ES-I3 (cell line): ENCODE measurements around the gene TXNRD3.

Experiments
- H3K36me3 ChIP-seq: 2 replicates; pipeline ENCODE4 v1.6.1; 2013; ENCODE audit warnings: mild to moderate bottlenecking, low read length, control low read depth, moderate library complexity; ENCODE audit not compliant: insufficient read depth
- H3K4me1 ChIP-seq: 2 replicates; pipeline ENCODE4 v1.6.1; 2013; ENCODE audit warnings: mild to moderate bottlenecking, control low read depth, low read length; ENCODE audit not compliant: insufficient read depth
- H3K9ac ChIP-seq: 2 replicates; pipeline ENCODE4 v1.6.1; 2013; ENCODE audit warnings: low read depth, mild to moderate bottlenecking, low read length, moderate library complexity
- H3K9me3 ChIP-seq: 2 replicates; pipeline ENCODE4 v1.6.1; 2013; ENCODE audit warnings: mild to moderate bottlenecking, low read length, moderate library complexity; ENCODE audit not compliant: control insufficient read depth, insufficient read depth

TXNRD3 gene

DNA sequence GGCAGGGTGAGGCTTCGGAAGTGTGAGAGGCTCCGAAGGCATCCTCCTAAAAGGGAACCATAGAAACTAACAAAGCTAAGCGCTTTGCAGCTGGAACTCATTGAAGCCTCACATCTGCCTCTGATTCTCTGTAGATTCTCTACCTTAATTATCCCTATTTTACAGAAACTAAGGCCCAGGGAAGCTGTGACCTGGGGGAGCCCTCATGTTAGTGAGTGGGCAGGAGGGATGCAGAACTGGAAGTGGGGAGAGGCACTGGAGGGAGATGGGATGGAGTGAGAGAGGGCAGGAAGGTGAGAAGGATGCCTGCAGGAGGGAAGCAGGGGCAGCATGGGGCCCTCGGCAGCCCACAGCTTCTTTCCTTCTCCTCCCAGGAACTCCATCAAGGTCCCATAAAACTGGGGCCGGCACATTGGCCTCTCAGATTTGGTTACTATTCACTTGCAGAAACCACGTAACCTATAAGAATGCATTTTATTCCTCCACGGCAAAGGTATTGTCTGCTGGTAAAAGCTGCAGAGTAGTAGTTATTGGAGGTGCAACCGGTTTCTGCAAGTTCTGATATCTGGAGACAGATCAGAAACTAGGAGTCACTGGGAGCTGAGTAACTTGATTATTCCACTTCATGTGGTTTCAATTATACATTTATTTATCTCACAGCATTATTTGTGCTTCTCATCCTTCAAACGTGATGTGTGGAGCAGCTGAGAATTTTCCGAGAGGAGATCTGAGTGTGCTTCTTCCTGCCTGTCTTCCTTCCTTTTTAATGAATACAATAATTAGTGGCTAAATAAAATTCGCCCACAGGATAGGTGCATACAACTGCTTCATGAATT lies 25.1 kb upstream of the TXNRD3 start:
- H3K4me1 ChIP-seq, result peaks cover 7% of the 10 kb centered on the region
- no peaks in the 10 kb centered on the region for H3K36me3 ChIP-seq
- no peak overlapping the region; the same call in 1 of the 2 replicates for H3K9ac ChIP-seq
- no peaks in the 10 kb centered on the region for H3K9me3 ChIP-seq

GRCh38 chr3:126679318-126679751 lies 24.4 kb upstream of the TXNRD3 start:
- Histone ChIP-seq H3K9me3 (no peaks in the 10 kb centered on the region), H3K4me1 (peaks cover 7% of the 10 kb centered on the region), H3K9ac (no peak overlapping the region; the same call in 1 of the 2 replicates), H3K36me3 (no peaks in the 10 kb centered on the region)

GRCh38 chr3:126678693-126679317 lies 23.9 kb upstream of the TXNRD3 start:
- H3K36me3 ChIP-seq, result no peaks in the 10 kb centered on the region
- H3K9ac ChIP-seq, result no peak overlapping the region
- peaks cover 3% of the 10 kb centered on the region; the same call in 1 of the 2 replicates for H3K9me3 ChIP-seq
- peaks cover 2% of the 10 kb centered on the region for H3K4me1 ChIP-seq

DNA sequence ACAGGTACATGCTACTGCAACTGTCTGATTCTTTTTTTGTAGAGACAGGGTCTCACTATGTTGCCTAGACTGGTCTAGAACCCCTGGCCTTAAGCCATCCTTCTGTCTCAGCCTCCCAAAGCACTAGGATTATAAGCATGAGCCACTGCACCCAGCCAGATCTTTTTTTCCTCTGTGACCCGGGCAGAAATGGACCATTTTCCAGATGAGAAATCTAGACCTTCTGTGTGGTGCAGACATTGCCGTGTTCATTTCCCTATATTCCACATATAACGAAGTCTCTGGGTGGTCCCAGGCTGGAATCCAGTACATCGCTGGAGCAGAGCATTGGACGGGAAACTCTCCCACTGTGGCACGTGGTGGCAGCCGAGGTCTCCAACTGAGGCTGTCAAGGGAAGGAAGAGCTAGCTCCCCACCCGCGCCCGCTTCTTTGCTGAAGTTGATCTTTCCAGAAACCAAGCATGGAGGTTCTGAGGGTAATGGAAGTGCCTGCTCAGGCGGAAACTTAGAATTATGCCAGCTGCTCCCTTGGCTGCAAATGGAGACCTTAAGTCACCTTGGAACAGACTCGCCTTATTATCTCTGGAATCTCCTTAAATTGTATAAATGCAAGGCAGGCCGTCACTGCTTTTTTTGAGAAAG lies 23.1 kb upstream of the TXNRD3 start:
- peaks cover 4% of the 10 kb centered on the region; the same call in 1 of the 2 replicates for H3K9me3 ChIP-seq
- H3K36me3 ChIP-seq, result no peaks in the 10 kb centered on the region
- no peak overlapping the region for H3K9ac ChIP-seq
- H3K4me1 ChIP-seq, result no peaks in the 10 kb centered on the region; the same call in 1 of the 2 replicates

GRCh38 chr3:126676919-126677705 lies 22.2 kb upstream of the TXNRD3 start:
- Histone ChIP-seq H3K4me1 (no peaks in the 10 kb centered on the region; the same call in 1 of the 2 replicates), H3K36me3 (no peaks in the 10 kb centered on the region), H3K9me3 (peaks cover 4% of the 10 kb centered on the region; the same call in 1 of the 2 replicates), H3K9ac (no peak overlapping the region)

DNA sequence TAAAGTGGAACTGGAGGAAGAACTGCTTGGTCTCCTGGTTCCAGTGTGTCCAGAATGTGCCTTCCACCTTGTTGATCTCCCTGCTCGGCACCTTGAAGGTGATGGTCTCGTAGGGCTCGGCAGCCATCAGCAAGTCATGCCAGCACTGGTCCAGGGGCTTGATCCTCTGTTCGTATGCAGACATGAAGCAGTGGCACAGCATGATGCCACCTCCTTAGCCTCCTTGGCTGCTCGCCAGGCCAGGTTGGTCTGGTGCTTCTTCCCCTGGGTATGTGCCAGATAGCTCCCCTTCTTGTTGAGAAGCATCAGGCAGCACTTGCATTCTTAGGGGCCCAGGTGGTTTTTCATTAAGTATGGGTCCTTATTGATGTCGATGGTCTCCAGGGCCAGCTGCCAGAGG lies 17.8 kb upstream of the TXNRD3 start:
- Histone ChIP-seq H3K4me1 (no peaks in the 10 kb centered on the region), H3K36me3 (no peaks in the 10 kb centered on the region), H3K9me3 (peaks cover 4% of the 10 kb centered on the region; the same call in 1 of the 2 replicates), H3K9ac (no peak overlapping the region)

- peaks cover 4% of the 10 kb centered on the region; the same call in 1 of the 2 replicates for H3K9me3 ChIP-seq
- no peaks in the 10 kb centered on the region for H3K4me1 ChIP-seq
These were observed 17.4 kb upstream of the TXNRD3 start for GRCh38 chr3:126672340-126672739.

GRCh38 chr3:126671521-126671920 lies 16.6 kb upstream of the TXNRD3 start:
- H3K36me3 ChIP-seq, result no peaks in the 10 kb centered on the region
- H3K4me1 ChIP-seq, result no peaks in the 10 kb centered on the region
- no peak overlapping the region for H3K9ac ChIP-seq
- H3K9me3 ChIP-seq, result peaks cover 4% of the 10 kb centered on the region; the same call in 1 of the 2 replicates

More at GRCh38 chr3:126672340-126672739, 17.4 kb upstream of the TXNRD3 start:
- Histone ChIP-seq H3K36me3 (no peaks in the 10 kb centered on the region), H3K9ac (no peak overlapping the region)

DNA sequence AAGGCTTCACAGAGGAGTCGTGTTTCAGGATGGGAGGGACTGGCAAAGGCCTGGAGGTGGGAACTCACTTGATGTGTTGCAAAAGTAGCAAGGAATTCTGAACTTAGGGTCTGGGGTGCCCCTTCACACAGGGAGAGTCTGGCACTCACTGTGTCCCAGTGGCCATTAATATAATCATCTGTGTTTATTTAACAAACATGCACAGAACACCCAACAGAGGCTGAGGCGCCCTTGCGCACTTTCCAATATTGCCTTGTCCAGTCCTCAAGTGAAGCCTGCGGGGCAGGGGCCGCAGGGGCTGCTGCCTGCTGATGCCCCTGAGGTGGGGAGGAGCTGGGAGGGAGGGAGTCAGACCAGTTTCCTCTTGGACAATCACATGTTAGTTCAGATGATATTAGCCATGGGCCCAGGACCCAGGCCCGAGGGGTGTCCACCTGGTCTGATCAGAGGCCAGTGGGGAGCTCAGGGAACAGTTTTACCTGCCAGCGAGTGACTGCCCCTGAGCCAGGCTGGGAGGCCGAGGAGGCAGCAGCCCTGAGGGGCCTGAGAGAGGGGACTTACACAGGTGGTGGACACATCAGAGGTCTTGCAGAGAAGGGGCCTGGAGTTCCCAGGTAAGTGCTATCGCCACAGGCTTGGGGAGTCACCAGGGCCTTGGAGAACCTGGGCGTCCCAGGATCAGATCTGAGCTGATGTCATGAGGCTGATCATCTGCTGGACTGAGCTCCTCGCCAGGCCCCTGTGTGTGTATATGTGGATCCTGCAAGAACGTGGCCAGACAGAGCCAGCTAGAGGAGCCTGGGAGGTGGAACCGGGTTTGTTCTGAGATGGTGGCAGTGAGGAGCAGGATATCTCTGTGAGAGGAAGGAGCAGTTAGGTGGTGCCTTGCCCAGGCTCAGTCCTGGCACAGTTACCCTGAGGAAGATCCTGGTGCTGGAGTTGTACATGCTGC lies 13.8 kb upstream of the TXNRD3 start:
- no peaks in the 10 kb centered on the region for H3K9me3 ChIP-seq
- H3K36me3 ChIP-seq, result no peaks in the 10 kb centered on the region
- H3K4me1 ChIP-seq, result no peaks in the 10 kb centered on the region
- H3K9ac ChIP-seq, result no peak overlapping the region

- Histone ChIP-seq H3K9ac (no peak overlapping the region), H3K36me3 (no peaks in the 10 kb centered on the region), H3K9me3 (no peaks in the 10 kb centered on the region), H3K4me1 (no peaks in the 10 kb centered on the region)
These were observed 12.9 kb upstream of the TXNRD3 start for GRCh38 chr3:126667631-126668449.

DNA sequence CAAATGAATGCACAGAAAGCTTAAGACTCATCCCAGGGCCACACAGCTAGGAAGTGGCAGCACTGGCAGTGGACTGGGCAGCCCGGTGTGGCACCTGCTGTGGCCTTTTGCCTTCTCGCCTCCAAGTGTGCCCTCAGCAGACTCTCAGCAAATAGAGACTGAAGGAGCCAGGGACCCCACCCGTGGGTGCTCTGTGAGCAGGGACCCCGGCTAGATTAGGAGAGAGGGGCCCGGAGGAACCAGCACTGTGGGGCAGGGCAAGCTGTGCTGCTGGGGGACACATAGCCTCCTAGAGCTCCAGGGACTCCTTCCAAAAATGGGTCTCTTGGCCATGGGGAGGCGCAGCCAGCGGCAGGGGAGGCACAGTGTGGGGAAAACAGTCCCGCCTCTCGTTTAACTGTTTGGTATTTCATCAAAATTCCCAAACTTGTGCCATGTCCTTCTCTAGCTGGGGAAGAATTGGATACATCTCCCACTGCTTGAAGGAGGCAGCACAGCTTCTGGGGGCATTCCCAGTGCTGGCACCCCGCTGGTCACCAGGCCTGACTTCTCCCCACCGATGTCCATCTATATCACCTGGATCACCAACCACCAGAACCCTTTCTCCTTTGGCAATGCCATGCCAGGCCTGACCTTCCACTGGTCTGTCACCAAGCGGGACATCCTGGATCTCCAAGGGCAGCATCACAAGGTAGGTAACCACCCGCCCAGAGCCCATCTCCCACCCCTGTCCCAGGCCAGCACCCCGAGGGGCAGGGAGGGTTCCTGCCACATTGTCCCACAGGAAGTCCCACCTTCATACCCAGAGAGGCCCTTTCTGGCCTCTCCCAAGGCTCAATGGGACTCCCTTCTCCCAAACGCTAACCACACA lies 12.0 kb upstream of the TXNRD3 start:
- Histone ChIP-seq H3K9ac (no peak overlapping the region), H3K9me3 (no peaks in the 10 kb centered on the region)

More for the DNA sequence above, 12.0 kb upstream of the TXNRD3 start:
- Histone ChIP-seq H3K36me3 (no peaks in the 10 kb centered on the region), H3K4me1 (no peaks in the 10 kb centered on the region)
